GM10248 (cell line): ENCODE measurements around the gene ITPR1.

Source experiments
- CTCF ChIA-PET: fragments of 300-600 bp; sonication (Branson Sonifier 250); formaldehyde crosslinking; extraction: SDS; loops from one replicate; lab custom pipeline; 2021; ENCODE audit warnings: antibody characterized with exemption; lab: Yijun Ruan, JAX
- POLR2A ChIA-PET: fragments of 350-650 bp; sonication (Branson Sonifier 250); formaldehyde crosslinking; extraction: SDS; loops from one replicate; lab custom pipeline; 2020; ENCODE audit warnings: antibody characterized with exemption; lab: Yijun Ruan, JAX
- DNase-seq: peaks from one replicate; pipeline ENCODE4 v3.0.0; 2012; ENCODE audit errors: extremely low spot score
- TF ChIP-seq, protein P1 (sequence below): IDR thresholded peaks from 2 replicates; pipeline ENCODE4 v1.5.1; 2012; ENCODE audit warnings: mild to moderate bottlenecking, low read depth; ENCODE audit errors: extremely low read depth, missing control alignments, control extremely low read depth

Gene ITPR1

GRCh38 chr3:4520033-4520816 lies 27.1 kb downstream of the ITPR1 start:
- no peak for DNase-seq
- ChIA-PET CTCF (interaction anchor here (0.8 to 5.0 kb wide), 7 partner anchors 9 to 170 kb away, joined by 3 to 21 read pairs (median 5); no protein-coding TSS in a partner anchor), POLR2A (interaction anchor here (3.1 kb wide), 1 partner anchor 27 kb away, joined by 17 read pairs; the partner anchor contains the start of gene ITPR1)
- TF ChIP-seq, protein P1, sequence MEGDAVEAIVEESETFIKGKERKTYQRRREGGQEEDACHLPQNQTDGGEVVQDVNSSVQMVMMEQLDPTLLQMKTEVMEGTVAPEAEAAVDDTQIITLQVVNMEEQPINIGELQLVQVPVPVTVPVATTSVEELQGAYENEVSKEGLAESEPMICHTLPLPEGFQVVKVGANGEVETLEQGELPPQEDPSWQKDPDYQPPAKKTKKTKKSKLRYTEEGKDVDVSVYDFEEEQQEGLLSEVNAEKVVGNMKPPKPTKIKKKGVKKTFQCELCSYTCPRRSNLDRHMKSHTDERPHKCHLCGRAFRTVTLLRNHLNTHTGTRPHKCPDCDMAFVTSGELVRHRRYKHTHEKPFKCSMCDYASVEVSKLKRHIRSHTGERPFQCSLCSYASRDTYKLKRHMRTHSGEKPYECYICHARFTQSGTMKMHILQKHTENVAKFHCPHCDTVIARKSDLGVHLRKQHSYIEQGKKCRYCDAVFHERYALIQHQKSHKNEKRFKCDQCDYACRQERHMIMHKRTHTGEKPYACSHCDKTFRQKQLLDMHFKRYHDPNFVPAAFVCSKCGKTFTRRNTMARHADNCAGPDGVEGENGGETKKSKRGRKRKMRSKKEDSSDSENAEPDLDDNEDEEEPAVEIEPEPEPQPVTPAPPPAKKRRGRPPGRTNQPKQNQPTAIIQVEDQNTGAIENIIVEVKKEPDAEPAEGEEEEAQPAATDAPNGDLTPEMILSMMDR = no peak

- no peak for DNase-seq
- TF ChIP-seq, protein P1 = no peak
- ChIA-PET POLR2A (no interaction called here), CTCF (interaction anchor here (1.4 to 5.0 kb wide), 2 partner anchors 11 to 172 kb away, joined by 4 to 21 read pairs; no protein-coding TSS in a partner anchor)
Observed at GRCh38 chr3:4522947-4523346, 29.8 kb downstream of the ITPR1 start.

DNA sequence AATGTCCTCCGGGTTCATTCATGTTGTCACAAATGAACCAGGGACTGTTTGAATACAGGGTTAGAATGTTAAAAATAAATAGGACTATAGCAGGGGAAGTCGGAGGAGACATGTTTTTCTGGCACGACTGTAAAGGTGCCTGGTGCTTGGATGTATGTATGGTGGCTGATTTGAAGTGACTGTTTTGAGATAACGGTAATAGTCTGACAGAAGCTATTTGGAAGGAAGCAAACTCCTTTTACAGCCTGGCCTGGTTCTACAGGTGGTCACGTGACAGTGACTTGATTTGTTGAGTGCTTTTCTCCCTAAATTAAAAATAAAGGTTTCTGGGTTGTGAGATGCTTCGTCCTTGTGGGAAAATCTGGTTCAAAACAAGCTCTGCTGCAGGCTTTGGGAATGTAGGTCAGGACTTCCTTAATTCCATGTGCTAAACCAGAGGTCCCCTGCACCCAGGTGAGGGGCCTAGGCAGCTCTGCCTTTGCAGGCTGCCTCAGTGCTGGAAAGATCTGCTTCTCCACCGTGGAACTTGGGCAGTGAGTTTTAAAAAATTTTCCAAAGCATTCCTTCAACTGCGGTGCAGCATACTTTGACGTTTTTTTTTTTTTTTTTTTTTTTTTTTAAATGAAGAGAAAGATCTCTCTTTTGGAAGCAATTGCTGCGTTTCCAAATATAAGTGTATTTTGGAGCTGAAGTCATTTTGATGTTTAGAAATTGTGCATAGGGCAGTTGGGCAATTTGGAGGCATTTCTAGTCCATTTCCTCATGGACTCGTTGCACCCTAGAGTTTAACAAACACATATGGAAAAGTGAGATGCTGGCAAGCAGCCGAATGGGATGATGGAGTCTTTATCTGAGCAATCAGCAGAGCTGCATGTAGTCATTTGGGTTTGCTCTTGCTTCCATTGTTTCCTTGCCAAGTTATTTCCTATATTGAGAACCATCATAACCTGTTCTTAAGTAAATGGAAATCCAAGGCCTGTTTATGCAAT lies 30.9 kb downstream of the ITPR1 start:
- TF ChIP-seq, protein P1 = no peak
- no peak for DNase-seq
- ChIA-PET CTCF (interaction anchor here (0.9 to 5.0 kb wide), 3 partner anchors 9 to 55 kb away, joined by 3 to 21 read pairs (median 4); no protein-coding TSS in a partner anchor), POLR2A (no interaction called here)

- ChIA-PET POLR2A (no interaction called here), CTCF (interaction anchor here (1.0 to 2.7 kb wide), 5 partner anchors 8 to 34 kb away, joined by 3 to 7 read pairs (median 3); no protein-coding TSS in a partner anchor)
- TF ChIP-seq, protein P1 = no peak
- no peak for DNase-seq
Observed at GRCh38 chr3:4525560-4526223, 32.5 kb downstream of the ITPR1 start.

GRCh38 chr3:4528320-4528719 lies 35.2 kb downstream of the ITPR1 start:
- no peak for DNase-seq
- TF ChIP-seq, protein P1 = no peak
- ChIA-PET CTCF (interaction anchor here (1.1 kb wide), 1 partner anchor 90 kb away, joined by 4 read pairs; no protein-coding TSS in a partner anchor), POLR2A (no interaction called here)
